Stimulated activated CD4-positive, alpha-beta T cell treated with anti-CD3 and anti-CD28 coated beads, TNF-alpha, amount 100 ng/mL, for 4 hours (primary cell): ENCODE results near the gene SEMA4G.
A peak's percentile ranks its signal among the peaks of the same experiment; 100 is the strongest.

Experiments
- DNase-seq, 3 experiments: peaks; one replicate each; pipeline ENCODE4 v3.0.0-alpha.2; 2020; ENCODE audit warnings: low read depth in 3 of 3

Gene SEMA4G

GRCh38 chr10:100988166-100988565 lies 18.9 kb downstream of the SEMA4G start:
- no peak for DNase-seq

DNA sequence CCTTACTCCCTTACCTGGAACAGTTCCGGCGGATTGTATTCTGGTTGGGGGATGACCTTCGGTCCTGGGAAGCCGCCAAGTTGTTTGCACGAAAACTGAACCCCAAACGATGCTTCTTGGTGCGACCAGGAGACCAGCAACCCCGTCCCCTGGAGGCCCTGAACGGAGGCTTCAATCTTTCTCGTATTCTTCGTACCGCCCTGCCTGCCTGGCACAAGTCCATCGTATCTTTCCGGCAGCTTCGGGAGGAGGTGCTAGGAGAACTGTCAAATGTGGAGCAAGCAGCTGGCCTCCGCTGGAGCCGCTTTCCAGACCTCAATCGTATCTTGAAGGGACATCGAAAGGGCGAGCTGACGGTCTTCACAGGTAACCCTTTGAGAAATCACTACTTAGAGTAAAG lies 19.8 kb downstream of the SEMA4G start:
- DNase-seq, result no peak

GRCh38 chr10:100993986-100994708 lies 24.8 kb downstream of the SEMA4G start:
- DNase-seq, result no peak

- DNase-seq, result no peak
These were observed 25.9 kb downstream of the SEMA4G start for GRCh38 chr10:100995181-100995580.

- DNase-seq, result peak in 2 of 3 experiments; percentile 24 to 26
These were observed 27.5 kb downstream of the SEMA4G start for GRCh38 chr10:100996678-100997359.

DNA sequence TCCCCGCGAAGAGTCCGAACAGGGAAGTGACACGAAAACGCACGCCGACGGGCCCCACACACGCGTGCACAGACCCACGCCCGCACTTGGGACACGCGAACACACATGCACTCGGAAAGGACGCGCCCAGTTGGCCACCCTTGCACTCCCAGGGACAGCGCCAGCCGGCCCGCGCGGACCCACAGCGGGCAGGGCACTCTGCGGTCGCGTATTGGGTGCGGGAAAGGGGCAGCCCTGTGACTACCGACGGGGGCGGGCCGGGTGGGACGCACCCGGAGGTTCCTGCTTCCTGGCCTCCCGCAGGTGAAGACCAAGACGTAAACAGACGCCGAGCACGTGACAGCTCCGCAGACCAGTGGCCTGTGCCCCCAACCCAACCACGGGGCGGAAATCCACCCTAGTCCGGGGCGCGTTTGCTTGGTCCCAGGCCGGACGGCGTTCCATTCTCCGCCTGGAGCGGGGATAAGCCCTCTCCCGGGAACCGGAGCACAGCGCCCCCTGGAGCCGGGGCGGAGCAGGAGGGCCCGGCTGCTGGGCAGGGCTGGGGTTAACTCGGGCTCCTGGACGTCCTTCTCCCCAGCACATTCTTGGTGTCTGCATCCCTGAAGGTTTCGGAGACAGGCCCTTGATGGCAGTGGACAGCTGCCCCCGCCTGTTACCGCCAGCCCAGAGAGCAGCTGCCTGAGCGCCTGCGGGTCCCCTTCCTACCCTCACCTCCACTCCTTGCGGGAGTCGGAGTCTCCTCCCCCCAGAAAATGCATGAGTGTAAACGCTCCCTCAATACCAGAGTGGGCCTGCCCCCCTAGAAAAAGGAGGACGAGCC lies 28.3 kb downstream of the SEMA4G start:
- DNase-seq, result peak; percentile 45 to 58 (median 50)

- peak; percentile 38 to 49 (median 48) for DNase-seq
These were observed 29.1 kb downstream of the SEMA4G start for GRCh38 chr10:100998183-100998990.

DNA sequence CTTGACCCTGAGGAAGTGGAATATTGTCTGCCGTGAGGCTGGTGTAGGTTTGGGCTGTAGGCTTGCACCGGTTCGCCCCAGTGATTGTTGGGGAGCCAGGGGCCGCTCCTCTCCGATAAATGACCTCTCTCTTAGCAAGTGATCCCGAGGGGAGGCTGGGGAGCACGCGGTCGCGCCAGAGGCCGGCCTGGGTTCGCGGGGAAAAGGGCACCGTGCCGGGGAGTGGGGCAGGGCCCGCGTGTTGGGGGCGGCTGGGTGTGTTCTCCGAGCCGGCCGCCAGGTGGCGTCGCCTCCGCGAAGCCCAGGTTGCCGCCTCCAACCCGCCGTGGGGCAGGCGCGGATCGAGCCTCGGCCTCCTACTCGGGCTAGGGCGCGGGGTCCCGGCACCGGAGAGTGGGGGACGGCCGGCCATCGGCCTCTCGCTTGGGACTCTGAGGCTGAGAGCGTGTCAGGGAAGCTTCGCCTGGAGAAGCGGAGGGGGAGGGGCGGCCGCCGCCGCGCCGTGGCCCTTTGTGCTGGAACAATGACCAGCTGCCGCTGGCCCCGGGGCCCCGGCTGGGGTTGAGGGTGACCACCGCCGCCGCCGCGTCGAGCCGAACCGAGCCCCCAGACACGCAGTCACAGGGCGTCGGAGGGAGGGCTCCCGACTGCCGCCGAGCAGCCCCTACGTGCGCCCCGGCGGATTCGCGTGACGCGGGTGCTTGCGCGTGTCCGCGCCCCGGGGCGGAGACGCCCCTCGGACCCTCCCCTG lies 29.9 kb downstream of the SEMA4G start:
- peak; percentile 64 to 74 (median 66) for DNase-seq

GRCh38 chr10:100999742-101000126 lies 30.4 kb downstream of the SEMA4G start, which contains the start of gene LZTS2:
Gene LZTS2 (plus strand): TSS chr10:100999808. CDS start chr10:101002539, 2,731 bp downstream.
- DNase-seq, result no peak

DNA sequence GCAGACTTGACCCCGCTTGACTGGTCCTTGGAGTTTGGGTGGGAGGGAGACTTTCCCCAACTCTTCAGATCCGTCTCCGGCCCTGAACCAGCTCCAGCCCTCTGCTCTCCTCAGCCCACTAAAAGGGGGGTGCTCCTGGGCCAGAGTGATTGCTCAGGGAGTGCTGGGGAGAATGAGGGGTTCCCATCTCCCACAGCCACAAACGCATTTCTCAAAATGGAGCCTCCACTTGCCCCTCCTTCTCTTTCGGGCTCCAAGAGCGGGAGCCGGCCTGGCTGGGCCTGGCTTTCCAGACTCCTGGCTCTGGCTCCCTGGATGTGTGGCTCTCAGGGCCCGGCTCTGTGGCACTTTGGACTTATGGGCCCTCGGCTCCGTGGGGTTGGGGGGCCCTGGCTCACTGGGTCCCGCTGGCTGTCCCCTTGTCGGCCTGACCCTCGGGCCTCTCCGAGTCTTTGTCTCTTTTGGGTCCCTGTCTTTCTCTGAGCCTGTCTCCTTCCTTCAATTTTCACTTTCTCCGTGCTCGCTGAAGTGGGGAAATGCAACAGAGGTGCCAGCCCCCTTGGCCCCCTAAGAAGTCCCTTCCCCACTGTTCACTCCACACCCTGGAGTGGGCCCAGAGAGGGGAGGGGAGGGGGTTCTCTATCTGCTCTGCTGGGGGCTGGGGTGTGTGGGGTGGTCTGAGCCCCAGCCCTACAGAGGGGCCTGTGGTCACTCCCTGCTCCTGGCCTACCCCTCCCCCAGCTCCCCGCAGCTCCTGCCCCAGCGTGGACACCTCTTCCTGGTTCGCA lies 31.0 kb downstream of the SEMA4G start:
- DNase-seq, result no peak

DNA sequence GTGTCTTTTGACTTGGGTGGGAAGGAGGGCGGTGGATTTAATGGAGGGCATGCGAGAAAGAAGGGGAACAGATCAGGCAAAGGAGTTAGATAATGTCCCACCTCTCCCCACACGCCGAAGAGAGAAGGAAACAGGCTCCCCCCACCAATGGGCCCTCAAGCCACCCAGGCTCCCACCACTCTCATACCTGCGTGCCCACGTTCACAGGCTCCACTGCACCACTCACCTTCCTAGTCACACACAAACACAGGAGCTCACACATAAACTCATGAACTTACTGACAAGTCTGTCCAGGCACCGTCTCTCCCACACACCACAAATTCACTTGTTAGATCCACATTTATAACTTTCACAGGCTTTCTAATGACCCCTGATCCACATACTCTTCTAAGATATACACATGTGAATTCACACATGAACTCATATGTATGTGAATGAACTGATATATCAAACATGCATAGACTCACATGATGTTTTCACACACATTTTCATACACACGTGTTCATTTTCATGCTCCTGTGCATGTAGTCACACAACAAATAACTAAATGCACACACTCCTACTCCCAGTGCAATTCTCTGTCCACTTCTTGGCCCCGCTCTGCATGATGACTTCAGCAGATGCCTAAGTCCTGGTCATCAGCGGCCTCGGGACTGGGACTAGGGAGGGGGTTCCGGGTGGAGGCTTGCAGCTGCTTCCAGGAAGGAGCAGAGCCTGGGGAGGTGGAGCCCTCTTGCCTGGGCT lies 31.8 kb downstream of the SEMA4G start:
- DNase-seq, result no peak

- DNase-seq, result no peak
These were observed 32.3 kb downstream of the SEMA4G start for GRCh38 chr10:101001659-101002035.

DNA sequence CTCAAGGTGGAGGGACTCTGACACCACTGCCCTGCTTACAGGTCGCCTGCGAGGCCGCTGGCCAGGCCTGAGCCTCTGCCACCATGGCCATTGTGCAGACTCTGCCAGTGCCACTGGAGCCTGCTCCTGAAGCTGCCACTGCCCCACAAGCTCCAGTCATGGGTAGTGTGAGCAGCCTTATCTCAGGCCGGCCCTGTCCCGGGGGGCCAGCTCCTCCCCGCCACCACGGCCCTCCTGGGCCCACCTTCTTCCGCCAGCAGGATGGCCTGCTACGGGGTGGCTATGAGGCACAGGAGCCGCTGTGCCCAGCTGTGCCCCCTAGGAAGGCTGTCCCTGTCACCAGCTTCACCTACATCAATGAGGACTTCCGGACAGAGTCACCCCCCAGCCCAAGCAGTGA lies 33.2 kb downstream of the SEMA4G start:
- no peak for DNase-seq

DNA sequence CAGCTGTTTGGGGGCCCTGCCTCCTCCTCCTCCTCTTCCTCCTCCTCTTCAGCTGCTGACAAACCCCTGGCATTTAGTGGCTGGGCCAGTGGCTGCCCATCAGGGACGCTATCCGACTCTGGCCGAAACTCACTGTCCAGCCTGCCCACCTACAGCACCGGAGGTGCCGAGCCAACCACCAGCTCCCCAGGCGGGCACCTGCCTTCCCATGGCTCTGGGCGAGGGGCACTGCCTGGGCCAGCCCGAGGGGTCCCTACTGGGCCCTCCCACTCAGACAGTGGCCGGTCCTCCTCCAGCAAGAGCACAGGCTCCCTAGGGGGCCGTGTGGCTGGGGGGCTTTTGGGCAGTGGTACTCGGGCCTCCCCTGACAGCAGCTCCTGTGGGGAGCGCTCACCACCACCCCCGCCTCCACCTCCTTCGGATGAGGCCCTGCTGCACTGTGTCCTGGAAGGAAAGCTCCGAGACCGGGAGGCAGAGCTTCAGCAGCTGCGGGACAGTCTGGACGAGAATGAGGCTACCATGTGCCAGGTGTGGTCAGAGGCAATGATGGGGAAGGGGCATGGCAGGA lies 34.4 kb downstream of the SEMA4G start:
- no peak for DNase-seq

DNA sequence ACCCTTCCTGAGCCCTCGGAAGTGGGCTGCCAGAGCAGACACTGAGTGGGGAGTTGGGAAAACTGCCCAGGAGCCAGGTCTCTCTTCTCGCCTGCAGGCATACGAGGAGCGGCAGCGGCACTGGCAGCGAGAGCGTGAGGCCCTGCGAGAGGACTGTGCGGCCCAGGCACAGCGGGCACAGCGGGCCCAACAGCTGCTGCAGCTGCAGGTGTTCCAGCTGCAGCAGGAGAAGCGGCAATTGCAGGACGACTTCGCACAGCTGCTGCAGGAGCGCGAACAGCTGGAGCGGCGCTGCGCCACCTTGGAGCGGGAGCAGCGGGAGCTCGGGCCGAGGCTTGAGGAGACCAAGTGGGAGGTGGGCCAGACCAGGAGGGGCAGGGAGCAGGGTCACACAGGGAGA lies 36.1 kb downstream of the SEMA4G start:
- no peak for DNase-seq

GRCh38 chr10:101005869-101006567 lies 36.7 kb downstream of the SEMA4G start:
- no peak for DNase-seq

- no peak for DNase-seq
These were observed 37.3 kb downstream of the SEMA4G start for GRCh38 chr10:101006593-101007098.

DNA sequence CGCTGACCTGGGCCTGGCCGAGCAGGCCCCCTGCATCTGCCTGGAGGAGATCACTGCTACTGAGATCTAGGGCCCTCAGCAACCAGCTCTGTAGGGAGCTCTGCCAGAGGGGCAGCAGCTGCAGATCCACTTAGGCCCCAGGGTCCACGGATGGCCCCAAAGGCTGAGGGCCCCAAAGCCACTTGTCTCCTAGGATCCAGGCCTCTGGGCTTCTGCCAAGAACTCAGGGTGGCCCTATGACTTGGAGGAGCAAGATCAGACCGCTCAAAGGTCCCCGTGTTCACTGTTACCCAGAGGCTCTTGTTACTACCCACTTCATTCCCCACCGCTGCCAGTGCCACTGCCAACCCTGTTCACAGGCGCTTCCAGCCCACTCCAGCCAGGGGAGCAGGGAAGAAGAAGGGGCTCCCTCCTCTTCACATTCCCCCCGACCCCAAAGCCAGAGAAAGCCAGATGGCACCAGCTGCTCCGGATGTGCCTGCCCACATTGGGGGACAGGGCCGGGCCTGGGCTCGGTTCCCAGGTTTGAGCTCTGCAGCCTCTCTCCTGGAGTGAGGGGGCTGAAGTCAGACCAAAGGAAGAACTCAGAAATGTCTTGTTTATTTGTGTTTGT lies 37.9 kb downstream of the SEMA4G start:
- DNase-seq, result no peak
